Fibroblast of villous mesenchyme (primary cell): Measurements from ENCODE around the gene ITIH3. TPM values are rescaled to one million over a fixed set of nuclear protein-coding genes. Genes with fewer than 3 reads are reported as not detected.

ENCODE experiments used
- DNase-seq: peaks from one replicate; pipeline ENCODE4 v3.0.0-alpha.2; 2010; ENCODE audit warnings: low read depth
- H3K4me3 ChIP-seq: 2 replicates; pipeline ENCODE4 v1.5.1; 2011; ENCODE audit warnings: low read depth, mild to moderate bottlenecking, low read length
- CTCF ChIP-seq: IDR thresholded peaks from 2 replicates; pipeline ENCODE4 v1.5.1; 2012; ENCODE audit warnings: low read depth, mild to moderate bottlenecking, low read length; ENCODE audit not compliant: insufficient read depth
- total RNA-seq: library from RNA; depleted of rRNA; stranded (reverse); fragments of >200 nt; gene quantifications from 2 replicates; pipeline ENCODE4 v1.2.3, GENCODE V29; 2012

ITIH3 gene
- total RNA-seq, 1 donor = 8.2 TPM

GRCh38 chr3:52827441-52827840 is 32.8 kb downstream of the ITIH3 start:
- DNase-seq = no peak
- no peak for TF ChIP-seq CTCF
- H3K4me3 ChIP-seq = no peak overlapping the region

GRCh38 chr3:52827866-52828376 is 33.3 kb downstream of the ITIH3 start:
- peak; percentile 7 for TF ChIP-seq CTCF
- H3K4me3 ChIP-seq = no peak overlapping the region
- DNase-seq = no peak

GRCh38 chr3:52829482-52829881 is 34.9 kb downstream of the ITIH3 start:
- no peak overlapping the region for H3K4me3 ChIP-seq
- no peak for TF ChIP-seq CTCF
- no peak for DNase-seq

- TF ChIP-seq CTCF = no peak
- DNase-seq = peak; percentile 14
- no peak overlapping the region for H3K4me3 ChIP-seq
These were observed 35.4 kb downstream of the ITIH3 start for GRCh38 chr3:52829906-52830463.

- no peak within 1 kb of the TSS for H3K4me3 ChIP-seq
- no peak for TF ChIP-seq CTCF
- peak; percentile 16 for DNase-seq
These were observed 36.1 kb downstream of the ITIH3 start, which contains the start of gene ITIH4 for GRCh38 chr3:52830535-52831258. ITIH4 (minus strand) TSS chr3:52830672; CDS start chr3:52830642, 30 bp downstream.

GRCh38 chr3:52831500-52832301 is 37.1 kb downstream of the ITIH3 start:
- TF ChIP-seq CTCF = no peak
- peak; percentile 81 for DNase-seq
- H3K4me3 ChIP-seq = no peak overlapping the region
